Measurements from ENCODE around the gene BTBD6. TPM values are rescaled to one million over a fixed set of nuclear protein-coding genes. Genes with fewer than 3 reads are reported as not detected.

BTBD6 gene
- total RNA-seq, result 10 to 100 TPM; 38.5 to 39.5 TPM

DNA sequence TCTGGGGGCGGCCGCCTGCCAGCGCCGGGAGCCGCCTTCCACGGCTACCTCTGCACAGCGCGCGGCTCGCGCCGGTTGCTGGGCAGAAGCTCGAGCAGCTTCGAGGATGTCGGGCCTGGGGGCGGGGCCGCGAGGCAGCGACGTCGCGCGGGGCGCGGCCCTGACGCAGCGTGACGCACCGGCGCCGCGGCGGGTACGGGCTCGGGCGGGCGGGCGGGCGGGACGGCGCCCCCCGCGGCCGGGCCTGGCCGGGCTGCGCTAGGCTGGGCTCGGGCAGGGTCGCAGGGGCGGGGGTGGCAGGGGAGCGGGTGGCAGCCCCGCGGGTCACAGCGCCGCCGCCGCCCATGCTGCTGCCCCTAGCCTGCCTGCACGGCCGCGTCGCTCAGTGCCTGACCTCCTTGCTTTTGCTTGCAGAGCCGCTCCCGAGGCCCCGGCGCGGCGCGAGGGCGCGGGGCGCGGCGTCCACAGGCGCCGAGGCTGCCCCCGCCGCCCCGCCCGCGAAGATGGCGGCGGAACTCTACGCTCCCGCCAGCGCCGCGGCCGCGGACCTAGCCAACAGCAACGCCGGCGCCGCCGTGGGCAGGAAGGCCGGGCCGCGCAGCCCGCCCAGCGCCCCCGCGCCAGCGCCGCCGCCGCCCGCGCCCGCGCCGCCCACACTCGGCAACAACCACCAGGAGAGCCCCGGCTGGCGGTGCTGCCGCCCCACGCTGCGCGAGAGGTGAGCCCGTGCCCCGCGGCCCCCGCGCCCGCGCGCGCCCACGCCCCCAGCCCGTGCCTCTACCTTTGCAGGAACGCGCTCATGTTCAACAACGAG, at the start of gene BTBD6:
BTBD6 (plus strand) TSS at position 166 of the 814 bp plus-strand sequence; CDS start at position 345, 179 bp downstream.
- POLR2A ChIA-PET, result interaction anchor here (0.8 to 1.7 kb wide), 5 partner anchors 45 to 103 kb away, joined by 3 to 9 read pairs (median 4); partner anchors contain the start of gene BRF1
- no peaks in the 10 kb centered on the region for H3K9me3 Mint-ChIP-seq
- peaks cover 18% of the 10 kb centered on the region for H3K36me3 Mint-ChIP-seq
- intact Hi-C loops (cut with micrococcal nuclease), result no loop called here
- CTCF ChIA-PET, result interaction anchor here (0.6 to 2.3 kb wide), 8 partner anchors 52 to 158 kb away, joined by 3 to 11 read pairs (median 4); partner anchors contain the start of genes BRF1 and PACS2
- peak within 1 kb of the TSS; percentile 49 for H3K27ac Mint-ChIP-seq
- peaks cover 25% of the 10 kb centered on the region for H3K4me1 Mint-ChIP-seq (ENCODE audit: low read depth)
- H3K27me3 Mint-ChIP-seq, result no peaks in the 10 kb centered on the region
- H3K4me3 Mint-ChIP-seq, result peak within 1 kb of the TSS; percentile 74
- peak; percentile 92 for DNase-seq

DNA sequence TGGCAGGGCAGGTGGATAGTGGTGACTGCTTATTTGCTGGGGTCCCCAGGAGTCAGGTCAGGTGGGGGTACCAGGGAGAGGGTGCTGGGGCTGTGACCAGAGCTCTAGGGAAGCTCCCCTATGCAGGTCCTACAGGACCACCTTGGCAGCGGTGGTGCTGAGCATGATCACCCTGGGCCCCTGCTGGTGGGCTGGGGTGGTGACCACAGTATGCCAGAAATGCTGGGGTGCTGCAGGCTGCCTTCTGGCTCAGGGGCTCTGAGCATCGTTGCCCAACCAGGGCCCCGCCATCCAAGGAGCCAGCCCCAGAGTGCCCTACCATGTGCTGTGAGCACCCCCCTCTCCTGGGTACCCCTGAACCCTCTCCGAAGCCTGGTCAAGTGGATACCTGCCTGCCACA, 49.7 kb upstream of the BTBD6 start:
- ChIA-PET CTCF (interaction anchor here (0.6 kb wide), 1 partner anchor 309 kb away, joined by 3 read pairs; no protein-coding TSS in a partner anchor), POLR2A (no interaction called here)
- intact Hi-C loops (cut with micrococcal nuclease), result no loop called here
- no peak for DNase-seq
- H3K4me3 Mint-ChIP-seq, result no peak overlapping the region
- H3K27ac Mint-ChIP-seq, result no peak overlapping the region
- peaks cover 24% of the 10 kb centered on the region for H3K4me1 Mint-ChIP-seq (ENCODE audit: low read depth)
- peaks cover 35% of the 10 kb centered on the region for H3K27me3 Mint-ChIP-seq
- no peaks in the 10 kb centered on the region for H3K9me3 Mint-ChIP-seq
- H3K36me3 Mint-ChIP-seq, result no peaks in the 10 kb centered on the region

DNA sequence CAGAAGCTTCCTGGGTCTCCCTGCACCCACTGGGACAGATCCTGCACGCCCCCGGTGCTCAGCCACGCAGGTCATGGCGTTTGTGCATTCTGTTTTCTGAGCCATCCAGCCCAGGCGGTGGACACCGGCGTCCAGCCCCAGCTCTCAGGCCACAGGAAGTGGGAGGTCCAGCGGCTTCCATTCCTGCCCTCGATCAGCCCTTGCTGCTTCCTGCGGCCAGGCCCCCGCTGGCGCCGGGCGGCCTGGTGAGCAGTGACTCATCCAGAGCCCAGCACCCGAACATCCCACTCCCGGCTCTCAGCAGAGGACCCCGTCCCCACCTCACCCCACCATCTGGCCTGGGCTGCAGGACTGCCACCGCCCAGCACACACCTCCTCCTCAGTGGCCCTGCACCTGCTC, 49.2 kb upstream of the BTBD6 start:
- CTCF ChIA-PET, result no interaction called here
- intact Hi-C loops (cut with micrococcal nuclease), result no loop called here
- Mint-ChIP-seq H3K27ac (no peak overlapping the region), H3K36me3 (no peaks in the 10 kb centered on the region), H3K9me3 (no peaks in the 10 kb centered on the region), H3K27me3 (peaks cover 34% of the 10 kb centered on the region), H3K4me1 (ENCODE audit: low read depth) (peaks cover 19% of the 10 kb centered on the region), H3K4me3 (no peak overlapping the region)
- DNase-seq, result no peak
- POLR2A ChIA-PET, result no interaction called here

DNA sequence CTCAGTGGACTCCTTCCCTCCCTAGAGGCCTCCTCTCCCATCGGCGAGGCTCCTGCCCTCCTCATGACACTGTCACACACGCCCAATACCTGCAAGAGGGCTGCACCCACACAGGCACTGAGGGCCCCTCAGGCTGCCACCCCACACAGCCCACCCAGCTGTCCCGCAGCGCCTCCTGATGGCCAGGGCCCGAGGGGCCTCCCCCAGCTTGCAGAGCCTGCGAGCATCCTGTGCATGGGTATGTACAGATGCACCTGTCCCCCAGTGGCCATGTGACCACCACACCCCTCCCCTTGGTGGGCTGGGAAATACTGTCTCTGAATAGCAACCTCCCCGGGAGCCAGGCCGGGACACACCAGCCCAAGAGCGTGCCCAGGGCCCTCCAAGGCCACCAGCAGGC, 48.3 kb upstream of the BTBD6 start:
- H3K9me3 Mint-ChIP-seq, result no peaks in the 10 kb centered on the region
- no peak overlapping the region for H3K4me3 Mint-ChIP-seq
- no peak for DNase-seq
- H3K27ac Mint-ChIP-seq, result no peak overlapping the region
- POLR2A ChIA-PET, result no interaction called here
- no peaks in the 10 kb centered on the region for H3K36me3 Mint-ChIP-seq
- intact Hi-C loops (cut with micrococcal nuclease), result loop anchor here (5.0 kb wide), 2 partner anchors 92 to 108 kb away; no protein-coding TSS in a partner anchor
- H3K27me3 Mint-ChIP-seq, result peaks cover 27% of the 10 kb centered on the region
- H3K4me1 Mint-ChIP-seq (ENCODE audit: low read depth), result peaks cover 12% of the 10 kb centered on the region
- CTCF ChIA-PET, result interaction anchor here (0.5 to 1.0 kb wide), 2 partner anchors 101 to 145 kb away, joined by 3 read pairs; partner anchors contain the start of gene BRF1

DNA sequence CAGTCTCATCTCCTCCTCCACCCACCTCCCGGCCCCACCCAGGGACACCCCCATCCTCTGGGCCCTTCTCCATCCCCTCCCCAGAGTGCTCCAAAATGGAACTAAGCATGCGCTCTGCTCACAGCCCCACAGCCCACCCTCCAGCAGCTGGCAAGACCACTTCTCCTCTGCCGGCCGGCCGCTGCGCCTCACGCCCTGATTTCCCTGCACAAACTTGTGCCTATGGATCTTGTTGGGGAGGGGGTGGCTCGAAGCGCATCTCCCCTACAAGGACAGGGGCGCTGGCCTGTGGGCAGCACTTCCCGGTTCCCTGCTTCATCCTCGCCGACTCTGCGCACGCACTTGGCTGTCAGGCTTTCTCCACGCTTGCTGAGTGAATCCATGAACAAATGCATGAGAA, 47.7 kb upstream of the BTBD6 start:
- DNase-seq, result no peak
- H3K27ac Mint-ChIP-seq, result no peak overlapping the region
- ChIA-PET POLR2A (no interaction called here), CTCF (interaction anchor here (1.0 to 2.1 kb wide), 3 partner anchors 31 to 151 kb away, joined by 3 to 9 read pairs (median 5); partner anchors contain the start of genes BRF1 and JAG2)
- no peaks in the 10 kb centered on the region for H3K36me3 Mint-ChIP-seq
- H3K27me3 Mint-ChIP-seq, result peaks cover 23% of the 10 kb centered on the region
- intact Hi-C loops (cut with micrococcal nuclease), result loop anchor here (5.0 kb wide), 2 partner anchors 92 to 108 kb away; no protein-coding TSS in a partner anchor
- H3K9me3 Mint-ChIP-seq, result no peaks in the 10 kb centered on the region
- H3K4me3 Mint-ChIP-seq, result no peak overlapping the region
- peaks cover 12% of the 10 kb centered on the region for H3K4me1 Mint-ChIP-seq (ENCODE audit: low read depth)

- peaks cover 9% of the 10 kb centered on the region for H3K4me1 Mint-ChIP-seq (ENCODE audit: low read depth)
- intact Hi-C loops (cut with micrococcal nuclease), result loop anchor here (5.0 kb wide), 2 partner anchors 91 to 109 kb away; no protein-coding TSS in a partner anchor
- POLR2A ChIA-PET, result no interaction called here
Observed at GRCh38 chr14:105201156-105201924, 47.0 kb upstream of the BTBD6 start.

GRCh38 chr14:105201925-105202513, 46.3 kb upstream of the BTBD6 start:
- peak; percentile 60 for DNase-seq
- Mint-ChIP-seq H3K9me3 (no peaks in the 10 kb centered on the region), H3K27ac (no peak overlapping the region), H3K27me3 (peaks cover 18% of the 10 kb centered on the region), H3K4me3 (no peak overlapping the region), H3K36me3 (no peaks in the 10 kb centered on the region), H3K4me1 (ENCODE audit: low read depth) (peaks cover 9% of the 10 kb centered on the region)
- ChIA-PET CTCF (interaction anchor here (0.6 to 2.1 kb wide), 4 partner anchors 33 to 150 kb away, joined by 3 to 9 read pairs (median 4); partner anchors contain the start of gene JAG2), POLR2A (no interaction called here)
- intact Hi-C loops (cut with micrococcal nuclease), result loop anchor here (1.0 to 5.0 kb wide), 3 partner anchors 90 to 150 kb away; no protein-coding TSS in a partner anchor

More at GRCh38 chr14:105201156-105201924, 47.0 kb upstream of the BTBD6 start:
- Mint-ChIP-seq H3K9me3 (no peaks in the 10 kb centered on the region), H3K27ac (no peak overlapping the region), H3K36me3 (no peaks in the 10 kb centered on the region), H3K4me3 (no peak overlapping the region), H3K27me3 (peaks cover 18% of the 10 kb centered on the region)
- no peak for DNase-seq
- CTCF ChIA-PET, result interaction anchor here (1.8 to 2.1 kb wide), 2 partner anchors 32 to 150 kb away, joined by 5 to 9 read pairs; partner anchors contain the start of gene JAG2

GRCh38 chr14:105203057-105203531, 45.2 kb upstream of the BTBD6 start:
- Mint-ChIP-seq H3K27me3 (peaks cover 14% of the 10 kb centered on the region), H3K27ac (no peak overlapping the region), H3K4me1 (ENCODE audit: low read depth) (peaks cover 9% of the 10 kb centered on the region), H3K9me3 (no peaks in the 10 kb centered on the region), H3K4me3 (no peak overlapping the region), H3K36me3 (no peaks in the 10 kb centered on the region)
- DNase-seq, result peak; percentile 71
- POLR2A ChIA-PET, result no interaction called here
- intact Hi-C loops (cut with micrococcal nuclease), result loop anchor here (5.0 kb wide), 2 partner anchors 89 to 111 kb away; no protein-coding TSS in a partner anchor
- CTCF ChIA-PET, result interaction anchor here (1.0 to 2.1 kb wide), 5 partner anchors 9 to 149 kb away, joined by 4 to 11 read pairs (median 6); no protein-coding TSS in a partner anchor

DNA sequence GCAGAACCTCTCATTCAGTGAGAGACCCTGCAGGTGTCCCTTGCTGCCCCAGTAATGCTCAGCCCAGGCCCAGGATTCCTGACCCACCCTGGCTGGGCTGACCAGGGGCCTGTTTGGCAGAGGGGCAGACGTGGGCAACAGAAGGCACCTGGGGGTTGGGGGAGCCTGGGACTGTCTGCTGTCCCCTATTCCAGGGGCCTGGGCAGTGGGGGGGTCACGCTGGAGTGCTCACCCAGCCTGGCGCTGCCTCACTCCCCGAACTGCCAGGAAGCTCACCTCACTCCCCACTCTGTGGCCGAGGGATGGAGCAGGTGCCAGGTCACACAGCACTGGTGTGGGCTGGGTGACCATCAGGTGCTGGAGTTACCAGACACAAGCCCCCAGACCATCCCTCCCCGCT, 44.6 kb upstream of the BTBD6 start:
- Mint-ChIP-seq H3K27ac (no peak overlapping the region), H3K9me3 (no peaks in the 10 kb centered on the region), H3K36me3 (no peaks in the 10 kb centered on the region), H3K4me3 (no peak overlapping the region), H3K27me3 (peaks cover 10% of the 10 kb centered on the region), H3K4me1 (ENCODE audit: low read depth) (peaks cover 9% of the 10 kb centered on the region)
- intact Hi-C loops (cut with micrococcal nuclease), result loop anchor here (5.0 kb wide), 2 partner anchors 89 to 111 kb away; no protein-coding TSS in a partner anchor
- POLR2A ChIA-PET, result no interaction called here
- no peak for DNase-seq
- CTCF ChIA-PET, result interaction anchor here (1.0 to 2.1 kb wide), 6 partner anchors 10 to 148 kb away, joined by 4 to 11 read pairs (median 5); partner anchors contain the start of gene BRF1

DNA sequence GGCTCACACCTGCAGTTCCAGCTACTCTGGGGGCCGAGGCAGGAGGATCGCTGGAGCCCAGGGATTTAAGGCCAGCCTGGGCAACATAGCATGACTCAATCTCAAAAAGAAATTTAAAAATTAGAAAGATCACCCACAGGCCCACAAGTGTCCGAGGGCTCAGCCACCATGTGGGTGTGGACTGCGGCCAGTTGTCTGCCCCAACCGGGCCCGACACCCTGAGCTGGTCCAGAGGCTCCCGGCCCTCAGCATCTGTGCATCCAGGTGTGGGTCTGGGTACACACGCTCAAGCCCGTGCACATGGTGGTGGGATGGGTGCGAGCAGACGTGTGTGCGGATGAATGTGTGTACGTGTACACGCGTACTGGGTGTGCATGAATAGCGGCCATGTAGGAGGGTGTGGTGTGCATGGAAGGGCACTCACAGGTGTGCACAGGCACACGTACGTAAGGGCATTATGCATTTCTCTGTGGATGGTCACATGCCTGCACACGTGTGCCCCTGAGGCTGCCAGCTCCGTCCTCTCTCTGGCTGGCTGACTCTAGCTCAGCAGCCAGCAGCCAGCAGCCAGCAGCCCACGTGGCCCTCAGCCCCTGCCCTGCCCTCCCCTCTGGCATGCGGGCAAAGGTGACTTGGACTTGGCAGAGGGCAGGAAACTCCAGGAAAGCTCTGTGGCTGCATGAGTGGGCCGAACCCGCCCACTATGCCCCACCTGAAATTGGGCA, 44.0 kb upstream of the BTBD6 start:
- POLR2A ChIA-PET, result no interaction called here

More for the DNA sequence above, 44.0 kb upstream of the BTBD6 start:
- Mint-ChIP-seq H3K9me3 (no peaks in the 10 kb centered on the region), H3K36me3 (no peaks in the 10 kb centered on the region), H3K27me3 (peaks cover 4% of the 10 kb centered on the region), H3K27ac (no peak overlapping the region), H3K4me1 (ENCODE audit: low read depth) (peaks cover 9% of the 10 kb centered on the region), H3K4me3 (no peak overlapping the region)
- DNase-seq, result no peak
- CTCF ChIA-PET, result interaction anchor here (1.0 to 2.1 kb wide), 4 partner anchors 10 to 97 kb away, joined by 3 to 11 read pairs (median 5); partner anchors contain the start of gene BRF1
- intact Hi-C loops (cut with micrococcal nuclease), result loop anchor here (5.0 kb wide), 2 partner anchors 88 to 112 kb away; no protein-coding TSS in a partner anchor
